ENCODE measurements around the gene RAB19.
"Not testable (repeated sequence)": the region's sequence is repeated elsewhere in the genome, so short reads cannot be mapped to it uniquely, and the experiment has no call there.

RAB19 gene

GRCh38 chr7:140402178-140402835 is 1.6 kb upstream of the RAB19 start:
- Histone ChIP-seq H2AFZ (ENCODE audit: low read length, unreplicated experiment) (no peak overlapping the region), H3K79me2 (ENCODE audit: control insufficient read depth, insufficient read depth, low read length, unreplicated experiment) (peaks cover 9% of the 10 kb centered on the region), H3K36me3 (ENCODE audit: insufficient read depth, low read length) (no peaks in the 10 kb centered on the region), H3K4me3 (ENCODE audit: low read depth, low read length) (no peak overlapping the region), H3K4me1 (ENCODE audit: control insufficient read depth, insufficient read depth, low read length, unreplicated experiment) (no peaks in the 10 kb centered on the region), H3K27me3 (ENCODE audit: insufficient read depth, low read length) (peaks cover 5% of the 10 kb centered on the region; the same call in 1 of the 2 replicates), H3K27ac (ENCODE audit: low read depth, low read length) (no peak overlapping the region)

- Histone ChIP-seq H3K4me3 (ENCODE audit: low read depth, low read length) (no peak overlapping the region), H3K79me2 (ENCODE audit: control insufficient read depth, insufficient read depth, low read length, unreplicated experiment) (no peaks in the 10 kb centered on the region), H3K36me3 (ENCODE audit: insufficient read depth, low read length) (no peaks in the 10 kb centered on the region), H3K27ac (ENCODE audit: low read depth, low read length) (no peak overlapping the region), H3K4me1 (ENCODE audit: control insufficient read depth, insufficient read depth, low read length, unreplicated experiment) (no peaks in the 10 kb centered on the region), H3K27me3 (ENCODE audit: insufficient read depth, low read length) (peaks cover 5% of the 10 kb centered on the region; the same call in 1 of the 2 replicates), H2AFZ (ENCODE audit: low read length, unreplicated experiment) (no peak overlapping the region)
Observed at GRCh38 chr7:140404565-140405065, 757 bp downstream of the RAB19 start.

GRCh38 chr7:140415361-140415760 is 11.5 kb downstream of the RAB19 start:
- Histone ChIP-seq H2AFZ (ENCODE audit: low read length, unreplicated experiment) (no peak overlapping the region), H3K79me2 (ENCODE audit: control insufficient read depth, insufficient read depth, low read length, unreplicated experiment) (no peaks in the 10 kb centered on the region), H3K4me1 (ENCODE audit: control insufficient read depth, insufficient read depth, low read length, unreplicated experiment) (no peaks in the 10 kb centered on the region), H3K4me3 (ENCODE audit: low read depth, low read length) (no peak overlapping the region), H3K27me3 (ENCODE audit: insufficient read depth, low read length) (peaks cover 14% of the 10 kb centered on the region), H3K36me3 (ENCODE audit: insufficient read depth, low read length) (no peaks in the 10 kb centered on the region), H3K27ac (ENCODE audit: low read depth, low read length) (no peak overlapping the region)

- not testable (repeated sequence) for H3K4me1 ChIP-seq (ENCODE audit: control insufficient read depth, insufficient read depth, low read length, unreplicated experiment); H3K4me3 ChIP-seq (ENCODE audit: low read depth, low read length); H2AFZ ChIP-seq (ENCODE audit: low read length, unreplicated experiment); H3K79me2 ChIP-seq (ENCODE audit: control insufficient read depth, insufficient read depth, low read length, unreplicated experiment); H3K27ac ChIP-seq (ENCODE audit: low read depth, low read length); H3K36me3 ChIP-seq (ENCODE audit: insufficient read depth, low read length)
- peaks cover 14% of the 10 kb centered on the region for H3K27me3 ChIP-seq (ENCODE audit: insufficient read depth, low read length)
Observed at GRCh38 chr7:140415816-140416215, 12.0 kb downstream of the RAB19 start.

GRCh38 chr7:140416560-140416959 is 12.7 kb downstream of the RAB19 start:
- no peak overlapping the region for H2AFZ ChIP-seq (ENCODE audit: low read length, unreplicated experiment)
- no peaks in the 10 kb centered on the region for H3K79me2 ChIP-seq (ENCODE audit: control insufficient read depth, insufficient read depth, low read length, unreplicated experiment)
- H3K4me3 ChIP-seq (ENCODE audit: low read depth, low read length), result no peak overlapping the region
- peaks cover 14% of the 10 kb centered on the region for H3K27me3 ChIP-seq (ENCODE audit: insufficient read depth, low read length)
- H3K27ac ChIP-seq (ENCODE audit: low read depth, low read length), result no peak overlapping the region
- no peaks in the 10 kb centered on the region for H3K4me1 ChIP-seq (ENCODE audit: control insufficient read depth, insufficient read depth, low read length, unreplicated experiment)
- no peaks in the 10 kb centered on the region for H3K36me3 ChIP-seq (ENCODE audit: insufficient read depth, low read length)

GRCh38 chr7:140417456-140418155 is 13.7 kb downstream of the RAB19 start:
- Histone ChIP-seq H2AFZ (ENCODE audit: low read length, unreplicated experiment) (no peak overlapping the region), H3K79me2 (ENCODE audit: control insufficient read depth, insufficient read depth, low read length, unreplicated experiment) (no peaks in the 10 kb centered on the region)

GRCh38 chr7:140418156-140418472 is 14.3 kb downstream of the RAB19 start:
- not testable (repeated sequence) for H3K4me3 ChIP-seq (ENCODE audit: low read depth, low read length); H3K36me3 ChIP-seq (ENCODE audit: insufficient read depth, low read length); H2AFZ ChIP-seq (ENCODE audit: low read length, unreplicated experiment); H3K27ac ChIP-seq (ENCODE audit: low read depth, low read length); H3K79me2 ChIP-seq (ENCODE audit: control insufficient read depth, insufficient read depth, low read length, unreplicated experiment); H3K4me1 ChIP-seq (ENCODE audit: control insufficient read depth, insufficient read depth, low read length, unreplicated experiment)
- peaks cover 14% of the 10 kb centered on the region for H3K27me3 ChIP-seq (ENCODE audit: insufficient read depth, low read length)

More at GRCh38 chr7:140417456-140418155, 13.7 kb downstream of the RAB19 start:
- H3K27me3 ChIP-seq (ENCODE audit: insufficient read depth, low read length), result peaks cover 14% of the 10 kb centered on the region
- no peak overlapping the region for H3K27ac ChIP-seq (ENCODE audit: low read depth, low read length)
- no peak overlapping the region for H3K4me3 ChIP-seq (ENCODE audit: low read depth, low read length)
- no peaks in the 10 kb centered on the region for H3K4me1 ChIP-seq (ENCODE audit: control insufficient read depth, insufficient read depth, low read length, unreplicated experiment)
- no peaks in the 10 kb centered on the region for H3K36me3 ChIP-seq (ENCODE audit: insufficient read depth, low read length)

- no peaks in the 10 kb centered on the region for H3K79me2 ChIP-seq (ENCODE audit: control insufficient read depth, insufficient read depth, low read length, unreplicated experiment)
- H3K27ac ChIP-seq (ENCODE audit: low read depth, low read length), result no peak overlapping the region
- H3K27me3 ChIP-seq (ENCODE audit: insufficient read depth, low read length), result peaks cover 14% of the 10 kb centered on the region
- no peak overlapping the region for H3K4me3 ChIP-seq (ENCODE audit: low read depth, low read length)
- H3K4me1 ChIP-seq (ENCODE audit: control insufficient read depth, insufficient read depth, low read length, unreplicated experiment), result no peaks in the 10 kb centered on the region
- no peak overlapping the region for H2AFZ ChIP-seq (ENCODE audit: low read length, unreplicated experiment)
- H3K36me3 ChIP-seq (ENCODE audit: insufficient read depth, low read length), result no peaks in the 10 kb centered on the region
Observed at GRCh38 chr7:140418653-140419052, 14.8 kb downstream of the RAB19 start.

GRCh38 chr7:140421521-140421920 is 17.7 kb downstream of the RAB19 start:
- H3K4me1 ChIP-seq (ENCODE audit: control insufficient read depth, insufficient read depth, low read length, unreplicated experiment), result no peaks in the 10 kb centered on the region
- H2AFZ ChIP-seq (ENCODE audit: low read length, unreplicated experiment), result no peak overlapping the region
- no peak overlapping the region for H3K27ac ChIP-seq (ENCODE audit: low read depth, low read length)
- H3K79me2 ChIP-seq (ENCODE audit: control insufficient read depth, insufficient read depth, low read length, unreplicated experiment), result no peaks in the 10 kb centered on the region
- H3K36me3 ChIP-seq (ENCODE audit: insufficient read depth, low read length), result no peaks in the 10 kb centered on the region
- H3K4me3 ChIP-seq (ENCODE audit: low read depth, low read length), result no peak overlapping the region
- H3K27me3 ChIP-seq (ENCODE audit: insufficient read depth, low read length), result peaks cover 8% of the 10 kb centered on the region; the same call in 1 of the 2 replicates

GRCh38 chr7:140423501-140423900 is 19.6 kb downstream of the RAB19 start:
- H3K27ac ChIP-seq (ENCODE audit: low read depth, low read length), result no peak overlapping the region
- H3K79me2 ChIP-seq (ENCODE audit: control insufficient read depth, insufficient read depth, low read length, unreplicated experiment), result no peaks in the 10 kb centered on the region
- no peak overlapping the region for H2AFZ ChIP-seq (ENCODE audit: low read length, unreplicated experiment)
- H3K27me3 ChIP-seq (ENCODE audit: insufficient read depth, low read length), result no peaks in the 10 kb centered on the region
- H3K4me3 ChIP-seq (ENCODE audit: low read depth, low read length), result no peak overlapping the region
- no peaks in the 10 kb centered on the region for H3K36me3 ChIP-seq (ENCODE audit: insufficient read depth, low read length)
- no peaks in the 10 kb centered on the region for H3K4me1 ChIP-seq (ENCODE audit: control insufficient read depth, insufficient read depth, low read length, unreplicated experiment)

- no peaks in the 10 kb centered on the region for H3K4me1 ChIP-seq (ENCODE audit: control insufficient read depth, insufficient read depth, low read length, unreplicated experiment)
- H3K4me3 ChIP-seq (ENCODE audit: low read depth, low read length), result no peak overlapping the region
- H3K79me2 ChIP-seq (ENCODE audit: control insufficient read depth, insufficient read depth, low read length, unreplicated experiment), result no peaks in the 10 kb centered on the region
- no peak overlapping the region for H3K27ac ChIP-seq (ENCODE audit: low read depth, low read length)
- 0 out of 2 replicates have a peak, but pooled peaks cover 4% of the 10 kb centered on the region for H3K27me3 ChIP-seq (ENCODE audit: insufficient read depth, low read length)
- no peak overlapping the region for H2AFZ ChIP-seq (ENCODE audit: low read length, unreplicated experiment)
- H3K36me3 ChIP-seq (ENCODE audit: insufficient read depth, low read length), result no peaks in the 10 kb centered on the region
Observed at GRCh38 chr7:140425718-140426117, 21.9 kb downstream of the RAB19 start.

Measured in ACC112 (cell line).